Inflammatory macrophage (primary cell): Measurements from ENCODE around the gene ORAI2.
A peak's percentile ranks its signal among the peaks of the same experiment; 100 is the strongest.
"Not testable (repeated sequence)": the region's sequence is repeated elsewhere in the genome, so short reads cannot be mapped to it uniquely, and the experiment has no call there.

Experiments
- DNase-seq, 2 donors: peaks; one replicate each; pipeline ENCODE4 v3.0.0-alpha.2; 2020 to 2022

ORAI2 gene

GRCh38 chr7:102447311-102447710 is 13.9 kb downstream of the ORAI2 start:
- DNase-seq: no peak

DNA sequence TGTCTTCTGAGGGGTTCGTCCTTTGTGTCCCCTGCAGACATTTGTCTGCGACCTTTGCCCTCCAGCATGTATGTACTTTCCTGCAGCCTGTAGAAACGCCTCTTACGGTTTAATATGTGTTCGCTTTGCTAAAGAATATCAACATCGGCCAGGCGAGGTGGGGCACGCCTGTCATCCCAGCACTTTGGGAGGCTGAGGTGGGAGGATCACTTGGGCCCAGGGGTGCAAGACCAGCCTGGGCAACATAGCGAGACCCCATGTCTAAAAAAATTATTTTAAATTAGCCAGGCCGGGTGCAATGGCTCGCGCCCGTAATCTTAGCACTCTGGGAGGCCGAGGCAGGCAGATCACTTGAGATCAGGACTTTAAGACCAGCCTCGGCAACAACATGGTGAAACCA is 15.8 kb downstream of the ORAI2 start:
- DNase-seq: no peak

DNA sequence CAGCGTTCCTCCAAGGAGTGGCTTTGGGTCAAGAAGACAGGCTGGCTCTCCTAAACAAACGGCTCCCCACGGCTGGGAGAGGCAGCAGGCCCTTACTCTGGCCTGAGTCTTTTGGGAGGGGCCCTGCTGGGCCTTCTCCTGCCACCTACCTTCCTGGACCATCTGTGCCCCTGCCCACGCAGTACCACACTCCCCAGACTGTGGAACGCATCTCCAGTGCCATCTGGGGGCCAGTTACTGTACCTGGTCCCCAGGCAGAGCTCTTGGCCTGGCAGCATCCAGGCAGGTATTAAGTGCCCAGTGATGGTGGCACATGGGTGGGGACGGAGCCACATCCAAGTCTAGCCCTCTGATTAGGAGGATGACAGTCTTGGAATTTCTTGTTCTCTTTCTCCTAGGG is 16.9 kb downstream of the ORAI2 start:
- DNase-seq: peak; percentile 30 to 58

DNA sequence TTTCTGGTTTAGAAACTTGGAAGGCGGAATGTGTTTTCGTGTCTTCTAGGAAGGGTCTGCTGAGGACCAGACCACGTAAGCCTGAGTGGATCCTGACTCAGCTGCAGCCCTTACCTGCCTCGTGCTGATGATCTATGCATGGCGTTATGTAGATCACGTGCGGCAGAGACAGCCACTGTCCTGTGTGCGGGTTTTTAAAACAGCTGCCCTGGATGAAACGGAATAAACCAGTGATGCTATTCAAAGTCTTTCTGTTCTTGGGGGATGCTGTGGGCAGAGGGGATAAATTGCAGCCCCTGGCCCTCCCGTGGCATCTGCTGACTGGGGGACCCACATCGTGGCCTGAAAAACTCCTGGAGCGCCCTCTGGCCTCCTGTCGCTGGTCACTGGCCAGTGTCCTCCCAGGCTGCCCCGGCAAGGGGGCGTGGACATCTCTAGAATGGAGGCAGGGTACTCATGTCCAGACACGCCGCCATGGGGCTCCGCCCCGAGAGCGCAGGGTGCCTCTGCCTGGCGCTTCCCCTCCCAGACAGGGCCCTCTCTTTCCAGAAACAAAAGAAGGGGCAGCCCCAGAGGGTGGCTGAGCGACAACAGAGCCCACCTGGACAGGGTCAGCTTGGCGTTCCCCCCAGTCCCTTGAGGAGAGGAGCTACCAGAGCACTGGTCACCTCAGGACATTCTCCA is 18.1 kb downstream of the ORAI2 start:
- DNase-seq: no peak

DNA sequence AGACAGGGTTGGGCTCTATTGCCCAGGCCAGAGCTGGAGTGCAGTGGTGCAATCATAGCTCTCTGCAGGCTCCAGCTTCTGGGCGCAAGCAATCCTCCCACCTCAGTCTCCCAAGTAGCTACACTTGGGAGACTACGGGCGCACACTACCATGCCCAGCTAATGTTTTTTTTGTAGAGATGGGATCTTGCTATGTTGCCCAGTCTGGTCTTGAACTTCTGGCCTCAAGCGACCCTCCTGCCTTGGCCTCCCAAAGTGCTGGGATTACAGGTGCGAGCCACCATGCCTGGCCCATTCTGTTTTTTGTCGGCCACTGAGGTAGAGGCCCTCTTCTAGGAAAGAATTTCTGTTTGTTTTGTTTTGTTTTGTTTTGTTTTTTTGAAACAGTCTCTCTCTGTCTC is 19.1 kb downstream of the ORAI2 start:
- DNase-seq: no peak

- DNase-seq: no peak
Observed at GRCh38 chr7:102453319-102453718, 19.9 kb downstream of the ORAI2 start.

GRCh38 chr7:102454468-102454867 is 21.1 kb downstream of the ORAI2 start:
- DNase-seq: peak; percentile 32 to 74

DNA sequence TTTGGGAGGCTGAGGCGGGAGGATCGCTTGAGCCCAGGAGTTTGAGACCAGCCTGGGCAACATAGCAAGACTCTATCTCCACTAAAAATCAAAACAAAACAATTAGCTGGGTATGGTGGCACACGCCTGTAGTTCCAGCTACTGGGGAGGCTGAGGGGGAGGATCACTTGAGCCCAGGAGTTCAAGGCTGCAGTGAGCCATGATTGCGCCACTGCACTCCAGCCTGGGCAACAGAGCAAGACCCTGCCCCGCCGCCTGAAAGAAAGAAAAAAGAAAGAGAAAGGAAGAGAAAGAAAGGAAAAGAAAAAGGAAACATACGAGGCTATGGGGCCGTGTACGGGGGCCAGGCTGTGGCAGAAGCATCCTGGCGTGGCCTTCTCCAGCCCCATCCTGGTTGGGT is 21.6 kb downstream of the ORAI2 start:
- not testable (repeated sequence) for DNase-seq

GRCh38 chr7:102455596-102455995 is 22.2 kb downstream of the ORAI2 start:
- no peak for DNase-seq

DNA sequence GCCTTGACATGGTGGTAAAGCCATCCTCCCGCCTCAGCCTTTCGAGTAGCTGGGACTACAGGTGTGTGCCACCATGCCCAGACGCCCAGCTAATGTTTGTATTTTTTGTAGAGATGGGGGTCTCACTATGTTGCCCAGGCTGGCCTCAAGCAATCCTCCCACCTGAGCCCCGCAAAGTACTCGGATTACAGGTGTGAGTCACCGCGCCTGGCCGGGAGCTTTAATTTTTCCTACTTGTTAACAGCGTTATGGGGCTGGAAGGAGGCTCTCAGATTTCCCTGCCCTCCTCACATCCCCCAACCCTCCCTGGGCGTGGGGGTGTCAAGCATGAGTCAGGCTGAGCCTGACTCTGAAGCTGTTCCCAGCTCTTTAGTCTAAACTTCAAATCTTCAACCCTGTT is 23.0 kb downstream of the ORAI2 start:
- no peak for DNase-seq

DNA sequence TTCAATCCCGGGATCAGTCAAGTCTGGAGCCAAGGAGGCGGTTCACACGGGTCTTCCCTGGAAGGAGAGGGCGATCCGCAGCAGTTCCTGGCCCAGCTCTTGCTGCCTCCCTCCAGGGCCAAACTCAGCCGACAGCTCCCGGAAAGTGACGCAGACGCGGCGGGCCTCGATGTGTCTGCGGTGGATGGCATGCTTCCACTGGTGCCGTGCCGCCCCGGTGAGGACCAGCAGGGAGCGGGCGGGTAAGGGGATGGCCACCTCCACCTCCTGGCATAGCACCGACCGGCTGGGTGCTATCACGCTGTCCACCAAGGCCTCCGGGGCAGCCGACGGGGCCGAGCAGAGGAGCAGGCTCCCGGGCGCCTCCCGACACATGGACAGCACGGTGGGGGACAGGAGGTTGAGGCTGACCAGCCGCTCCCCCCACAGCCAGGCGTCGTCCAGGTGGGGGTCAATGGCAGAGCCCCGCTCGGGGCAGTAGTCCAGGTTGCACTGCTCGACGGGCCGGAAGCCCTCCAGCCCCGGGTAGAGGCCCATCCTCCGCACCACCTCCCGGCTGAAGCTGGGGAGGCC is 24.1 kb downstream of the ORAI2 start:
- DNase-seq: no peak

DNA sequence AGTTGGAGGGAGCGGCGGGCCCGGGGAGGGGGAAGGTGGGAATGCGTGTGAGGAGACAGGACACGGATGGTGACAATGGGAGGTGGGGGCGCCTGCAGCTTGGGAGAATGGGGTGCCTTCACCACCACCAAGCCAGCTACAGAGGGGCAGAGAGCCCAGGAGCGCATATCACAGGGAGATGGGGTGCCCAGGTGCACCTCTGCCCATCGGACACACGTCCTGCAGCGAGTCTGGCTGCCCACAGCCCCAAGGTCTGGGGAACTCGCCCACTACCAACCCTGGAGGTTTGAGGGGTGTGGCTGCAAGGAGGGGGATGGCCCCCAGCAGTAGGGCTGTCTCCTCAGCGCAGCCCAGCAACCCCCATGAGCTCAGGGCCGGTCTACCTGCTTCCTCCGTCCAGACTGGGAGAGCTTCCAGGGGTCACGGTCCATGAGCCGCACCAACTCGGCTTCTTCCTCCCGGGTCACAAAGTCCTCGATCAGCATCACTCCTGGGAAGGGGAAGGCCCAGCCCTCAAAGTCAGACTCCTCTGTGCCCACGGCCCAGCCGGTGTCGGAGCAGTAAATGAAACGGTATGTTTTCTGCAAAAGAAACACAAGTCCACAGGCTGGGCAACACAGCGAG is 26.0 kb downstream of the ORAI2 start:
- DNase-seq: no peak

DNA sequence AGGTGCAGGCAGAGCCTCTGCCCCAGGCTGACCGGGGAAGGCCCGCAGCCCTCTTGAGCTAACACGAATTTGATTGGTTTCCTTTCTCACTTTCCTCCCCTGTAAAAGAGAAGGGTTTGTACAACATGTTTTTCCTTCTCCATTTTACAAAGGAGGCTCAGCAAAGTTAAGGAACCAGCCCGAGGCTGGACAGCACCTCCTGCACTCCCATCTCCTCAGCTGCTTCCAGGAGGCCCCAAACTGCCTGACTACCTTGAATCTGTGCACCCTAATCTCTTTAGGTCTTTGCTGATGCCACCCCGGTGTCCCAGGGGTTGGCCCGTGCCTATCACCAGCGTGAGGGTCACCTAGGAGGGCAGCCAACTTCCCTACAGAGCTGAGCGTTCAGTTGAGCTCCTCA is 27.1 kb downstream of the ORAI2 start:
- no peak for DNase-seq

DNA sequence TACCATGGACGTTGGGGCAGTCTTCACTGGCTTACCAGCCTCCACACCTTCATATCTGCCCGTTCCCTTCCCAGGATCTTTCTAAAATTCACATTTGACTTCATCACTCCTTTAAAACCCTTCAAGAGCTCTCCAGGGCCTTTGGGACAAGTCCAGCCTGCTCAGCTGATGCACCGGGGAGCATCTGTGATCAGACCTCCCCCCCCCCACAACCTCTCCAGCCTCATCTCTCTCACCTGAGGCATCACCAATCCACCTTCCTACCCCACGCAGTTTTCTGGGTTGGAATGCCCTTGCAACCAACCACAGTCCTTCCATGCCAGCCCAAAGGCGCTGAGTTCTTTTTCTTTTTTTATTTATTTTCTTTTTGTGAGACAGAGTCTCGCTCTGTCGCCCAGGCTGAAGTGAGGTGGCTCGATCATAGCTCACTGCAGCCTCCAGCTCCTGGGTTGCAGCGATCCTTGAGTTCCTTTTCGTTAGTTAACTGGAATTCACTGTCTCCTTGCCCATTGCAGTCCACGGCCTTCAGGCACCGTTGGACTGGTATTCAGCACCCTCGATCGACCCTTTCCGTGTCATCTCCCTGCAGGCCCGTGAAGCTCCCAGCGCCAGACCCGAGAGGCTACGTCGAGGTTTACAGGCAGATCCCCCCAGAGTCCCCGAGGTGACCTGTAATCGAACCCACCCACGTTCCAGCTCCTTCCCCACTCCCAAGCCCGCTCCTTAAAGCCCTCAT is 30.6 kb downstream of the ORAI2 start:
- peak; percentile 5 to 23 for DNase-seq

GRCh38 chr7:102464577-102465280 is 31.4 kb downstream of the ORAI2 start, which contains the start of the genes ALKBH4 and LRWD1:
TSS of gene ALKBH4 (minus strand) at chr7:102464863. CDS start at chr7:102464836, 27 bp downstream.
TSS of gene LRWD1 (plus strand) at chr7:102464984. CDS start at chr7:102465081, 97 bp downstream.
- DNase-seq: peak; percentile 97 to 99

GRCh38 chr7:102466097-102466496 is 32.7 kb downstream of the ORAI2 start:
- DNase-seq: no peak

DNA sequence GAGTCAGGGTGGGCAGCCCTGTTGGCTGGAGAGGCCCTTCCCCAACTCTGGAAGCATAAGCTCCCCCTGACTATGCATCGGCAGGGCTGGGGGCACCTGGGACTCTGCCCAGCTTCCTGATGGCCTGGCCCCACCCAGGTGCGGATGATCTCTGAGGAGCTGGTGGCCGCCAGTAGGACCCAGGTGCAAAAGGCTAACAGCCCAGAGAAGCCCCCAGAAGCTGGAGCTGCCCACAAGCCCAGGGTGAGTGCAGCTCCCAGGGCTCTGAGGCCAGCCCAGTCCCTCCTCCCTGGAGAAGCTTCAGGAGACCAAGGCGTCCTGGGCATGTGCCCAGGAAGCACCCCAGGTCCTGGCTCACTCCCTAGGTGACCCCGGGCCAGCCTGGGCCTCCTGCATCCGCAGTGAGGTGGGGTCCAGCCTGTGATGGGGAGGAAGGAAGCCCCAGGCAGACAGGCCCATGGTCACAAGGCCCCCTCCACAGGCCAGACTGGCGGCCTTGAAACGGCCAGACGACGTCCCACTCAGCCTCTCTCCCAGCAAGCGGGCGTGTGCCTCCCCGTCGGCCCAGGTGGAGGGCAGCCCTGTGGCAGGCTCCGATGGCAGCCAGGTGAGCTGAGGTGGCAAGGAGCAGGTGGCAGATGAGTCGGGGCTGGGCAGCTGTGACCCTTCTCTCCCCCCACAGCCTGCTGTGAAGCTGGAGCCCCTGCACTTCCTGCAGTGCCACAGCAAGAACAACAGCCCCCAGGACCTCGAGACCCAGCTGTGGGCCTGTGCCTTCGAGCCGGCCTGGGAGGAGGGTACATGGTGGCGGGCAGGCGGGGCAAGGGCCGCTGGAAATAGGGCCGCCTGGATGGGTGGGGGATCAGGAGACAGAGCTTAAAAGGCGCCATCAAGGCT is 34.5 kb downstream of the ORAI2 start:
- no peak for DNase-seq

GRCh38 chr7:102468478-102469350 is 35.3 kb downstream of the ORAI2 start:
- no peak for DNase-seq

- no peak for DNase-seq
Observed at GRCh38 chr7:102469351-102469971, 36.1 kb downstream of the ORAI2 start.
